Right lobe of liver (tissue), 4 donors: ENCODE results near the gene DLG5.

ENCODE experiments used
- POLR2A ChIP-seq: fragments of 450-650 bp; IDR thresholded peaks from one replicate; pipeline ENCODE4 v1.6.1; 2017; ENCODE audit warnings: antibody characterized with exemption, mild to moderate bottlenecking
- TF ChIP-seq, protein P1 (sequence below), 4 donors: fragments of 200-600 bp in 3 of 4; fragments of 450-650 bp in 1 of 4; IDR thresholded peaks; one replicate each; pipeline versions ENCODE4 v1.5.1 to v1.8.0; 2016 to 2022; ENCODE audit warnings: antibody characterized with exemption in 4 of 4, mild to moderate bottlenecking in 2 of 4
- donor health status: DM: no; HTN: no; CAD: no.
- donor health status: DM: no; HTN: no; CAD: no.
- donor health status: DM: no; HTN: yes; CAD: no.

DNA sequence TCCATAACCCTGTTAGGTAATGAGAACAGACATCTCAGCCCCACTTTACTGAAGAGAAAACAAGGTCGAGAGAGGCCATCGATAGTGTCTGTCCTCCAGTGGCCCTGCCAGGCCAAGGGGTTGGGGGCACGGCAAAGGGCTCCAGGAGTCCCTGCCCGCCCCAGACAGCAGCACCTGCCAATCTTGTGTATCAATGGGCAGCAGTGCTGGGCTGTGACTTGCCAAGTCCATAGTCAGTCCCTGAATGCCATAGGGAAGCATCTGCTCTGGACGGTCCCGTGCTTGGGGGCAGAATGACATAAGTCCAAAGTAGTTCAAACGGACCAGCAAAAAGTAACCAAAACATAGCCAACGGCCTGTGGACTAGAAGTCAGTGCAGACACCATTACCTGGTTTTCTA lies 33.2 kb downstream of the DLG5 start:
- TF ChIP-seq POLR2A, result no peak
- TF ChIP-seq, protein P1, sequence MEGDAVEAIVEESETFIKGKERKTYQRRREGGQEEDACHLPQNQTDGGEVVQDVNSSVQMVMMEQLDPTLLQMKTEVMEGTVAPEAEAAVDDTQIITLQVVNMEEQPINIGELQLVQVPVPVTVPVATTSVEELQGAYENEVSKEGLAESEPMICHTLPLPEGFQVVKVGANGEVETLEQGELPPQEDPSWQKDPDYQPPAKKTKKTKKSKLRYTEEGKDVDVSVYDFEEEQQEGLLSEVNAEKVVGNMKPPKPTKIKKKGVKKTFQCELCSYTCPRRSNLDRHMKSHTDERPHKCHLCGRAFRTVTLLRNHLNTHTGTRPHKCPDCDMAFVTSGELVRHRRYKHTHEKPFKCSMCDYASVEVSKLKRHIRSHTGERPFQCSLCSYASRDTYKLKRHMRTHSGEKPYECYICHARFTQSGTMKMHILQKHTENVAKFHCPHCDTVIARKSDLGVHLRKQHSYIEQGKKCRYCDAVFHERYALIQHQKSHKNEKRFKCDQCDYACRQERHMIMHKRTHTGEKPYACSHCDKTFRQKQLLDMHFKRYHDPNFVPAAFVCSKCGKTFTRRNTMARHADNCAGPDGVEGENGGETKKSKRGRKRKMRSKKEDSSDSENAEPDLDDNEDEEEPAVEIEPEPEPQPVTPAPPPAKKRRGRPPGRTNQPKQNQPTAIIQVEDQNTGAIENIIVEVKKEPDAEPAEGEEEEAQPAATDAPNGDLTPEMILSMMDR (IDR thresholded peaks at IDR 0.05), result no peak
